ENCODE data around the gene NTNG2. TPM values are rescaled to one million over a fixed set of nuclear protein-coding genes. Genes with fewer than 3 reads are reported as not detected.
"Not testable (repeated sequence)": the region's sequence is repeated elsewhere in the genome, so short reads cannot be mapped to it uniquely, and the experiment has no call there.

The NTNG2 gene
- total RNA-seq, 1 experiment from 2014 or later, result 6.0 TPM

- Histone ChIP-seq H3K4me2 (ENCODE audit: low read length) (no peak overlapping the region), H3K4me3 (ENCODE audit: low read length) (no peak overlapping the region), H2AFZ (ENCODE audit: low read length) (no peak overlapping the region), H3K9ac (ENCODE audit: low read length) (no peak overlapping the region), H3F3A (ENCODE audit: low read length, unreplicated experiment) (no peaks in the 10 kb centered on the region), H4K20me1 (ENCODE audit: low read length) (no peaks in the 10 kb centered on the region), H3K27ac (ENCODE audit: low read length) (no peak overlapping the region), H3K79me2 (ENCODE audit: low read length) (no peaks in the 10 kb centered on the region), H3K4me1 (ENCODE audit: insufficient read depth, low read length) (no peaks in the 10 kb centered on the region), H3K9me2 (replicated peaks; ENCODE audit: low read length) (no peaks in the 10 kb centered on the region), H3K9me3 (ENCODE audit: low read length) (no peaks in the 10 kb centered on the region), H3K27me3 (ENCODE audit: low read length) (peaks cover 61% of the 10 kb centered on the region), H3K36me3 (ENCODE audit: low read depth, low read length) (no peaks in the 10 kb centered on the region)
- TF ChIP-seq EZH2phosphoT487 (IDR thresholded peaks at IDR 0.05; ENCODE audit: borderline replicate concordance, low read length) (no peak), CTCF (conservative IDR thresholded peaks at IDR 0.05; ENCODE audit: low read depth, low read length) (no peak), EZH2 (IDR thresholded peaks at IDR 0.05; ENCODE audit: low read length, unreplicated experiment) (no peak)
- no peak for DNase-seq
- no TSS peak for BruUV-seq (replicated peaks)
- no peak for ATAC-seq
- ChIA-PET CTCF (no interaction called here), POLR2A (ENCODE audit: unreplicated experiment) (no interaction called here)
- intact Hi-C loops (cut with micrococcal nuclease), result no loop called here
These were observed 33.8 kb upstream of the NTNG2 start for GRCh38 chr9:132127888-132128534.

- CTCF ChIA-PET, result no interaction called here
These were observed 32.3 kb upstream of the NTNG2 start for GRCh38 chr9:132129535-132129934.

GRCh38 chr9:132134085-132134484 lies 27.8 kb upstream of the NTNG2 start:
- DNase-seq; H3K4me3 ChIP-seq (ENCODE audit: low read length); H3K4me1 ChIP-seq (ENCODE audit: insufficient read depth, low read length); POLR2A ChIA-PET (ENCODE audit: unreplicated experiment); H3K79me2 ChIP-seq (ENCODE audit: low read length); H4K20me1 ChIP-seq (ENCODE audit: low read length); H3F3A ChIP-seq (ENCODE audit: low read length, unreplicated experiment); H3K36me3 ChIP-seq (ENCODE audit: low read depth, low read length); H3K9me2 ChIP-seq (replicated peaks; ENCODE audit: low read length); ATAC-seq; intact Hi-C loops (cut with micrococcal nuclease); H3K4me2 ChIP-seq (ENCODE audit: low read length); CTCF ChIA-PET; H3K27ac ChIP-seq (ENCODE audit: low read length); BruUV-seq (replicated peaks); H3K9ac ChIP-seq (ENCODE audit: low read length); H2AFZ ChIP-seq (ENCODE audit: low read length); H3K9me3 ChIP-seq (ENCODE audit: low read length): not testable (repeated sequence)
- H3K27me3 ChIP-seq (ENCODE audit: low read length), result peaks cover 15% of the 10 kb centered on the region

More at GRCh38 chr9:132129535-132129934, 32.3 kb upstream of the NTNG2 start:
- H3K36me3 ChIP-seq (ENCODE audit: low read depth, low read length), result no peaks in the 10 kb centered on the region
- no peaks in the 10 kb centered on the region for H3K9me3 ChIP-seq (ENCODE audit: low read length)
- peaks cover 50% of the 10 kb centered on the region for H3K27me3 ChIP-seq (ENCODE audit: low read length)
- intact Hi-C loops (cut with micrococcal nuclease), result no loop called here
- POLR2A ChIA-PET (ENCODE audit: unreplicated experiment), result no interaction called here
- no peak for ATAC-seq
- no peaks in the 10 kb centered on the region for H3K4me1 ChIP-seq (ENCODE audit: insufficient read depth, low read length)
- no peak overlapping the region for H3K9ac ChIP-seq (ENCODE audit: low read length)
- no peak overlapping the region for H3K27ac ChIP-seq (ENCODE audit: low read length)
- H3K9me2 ChIP-seq (replicated peaks; ENCODE audit: low read length), result no peaks in the 10 kb centered on the region
- BruUV-seq (replicated peaks), result no TSS peak
- no peak overlapping the region for H3K4me3 ChIP-seq (ENCODE audit: low read length)
- H2AFZ ChIP-seq (ENCODE audit: low read length), result no peak overlapping the region
- H4K20me1 ChIP-seq (ENCODE audit: low read length), result no peaks in the 10 kb centered on the region
- no peaks in the 10 kb centered on the region for H3K79me2 ChIP-seq (ENCODE audit: low read length)
- DNase-seq, result no peak
- TF ChIP-seq CTCF (conservative IDR thresholded peaks at IDR 0.05; ENCODE audit: low read depth, low read length) (no peak), EZH2phosphoT487 (IDR thresholded peaks at IDR 0.05; ENCODE audit: borderline replicate concordance, low read length) (no peak), EZH2 (IDR thresholded peaks at IDR 0.05; ENCODE audit: low read length, unreplicated experiment) (no peak)
- H3K4me2 ChIP-seq (ENCODE audit: low read length), result no peak overlapping the region
- no peaks in the 10 kb centered on the region for H3F3A ChIP-seq (ENCODE audit: low read length, unreplicated experiment)
